Femur (tissue), 1 donor: ENCODE measurements around the gene SSPN.

Experiments used
- DNase-seq: peaks from one replicate; pipeline ENCODE4 v3.0.0-alpha.2; 2017

Gene SSPN

GRCh38 chr12:26287671-26288381, 92.5 kb downstream of the SSPN start:
- peak; percentile 83 for DNase-seq

GRCh38 chr12:26290565-26290964, 95.2 kb downstream of the SSPN start:
- DNase-seq = no peak

- no peak for DNase-seq
These were observed 97.2 kb downstream of the SSPN start for GRCh38 chr12:26292596-26292995.

- no peak for DNase-seq
These were observed 98.2 kb downstream of the SSPN start for GRCh38 chr12:26293612-26294011.

- no peak for DNase-seq
These were observed 99.6 kb downstream of the SSPN start for GRCh38 chr12:26295001-26295400.

- no peak for DNase-seq
These were observed 102.2 kb downstream of the SSPN start for GRCh38 chr12:26297396-26298070.

- no peak for DNase-seq
These were observed 103.6 kb downstream of the SSPN start for GRCh38 chr12:26298785-26299621.

GRCh38 chr12:26299751-26300150, 104.4 kb downstream of the SSPN start:
- DNase-seq = no peak
